BLaER1 treated with 17β-estradiol and CSF1 and Interleukin-3, amounts not matched to agents 10 nM and 100 nM (cell line): Measurements from ENCODE around the gene TMPRSS11A.

ENCODE experiments used
- H3K27ac ChIP-seq, 11 experiments: shearing (Covaris generic); formaldehyde crosslinking; 2 replicates each; pipeline ENCODE4 v1.8.1; 2022
- H3K27me3 ChIP-seq, 11 experiments: shearing (Covaris generic); formaldehyde crosslinking; 2 replicates each; pipeline ENCODE4 v1.8.1; 2022
- H3K36me3 ChIP-seq, 11 experiments: shearing (Covaris generic); formaldehyde crosslinking; 2 replicates each; pipeline ENCODE4 v1.8.1; 2022
- H3K4me1 ChIP-seq, 10 experiments: shearing (Covaris generic); formaldehyde crosslinking; 2 replicates each; pipeline ENCODE4 v1.8.1; 2022
- H3K4me2 ChIP-seq, 11 experiments: shearing (Covaris generic); formaldehyde crosslinking; 2 replicates each; pipeline ENCODE4 v1.8.1; 2022
- H3K4me3 ChIP-seq, 10 experiments: shearing (Covaris generic); formaldehyde crosslinking; 2 replicates each; pipeline ENCODE4 v1.8.1; 2022
- H3K9ac ChIP-seq, 11 experiments: shearing (Covaris generic); formaldehyde crosslinking; 2 replicates each; pipeline ENCODE4 v1.8.1; 2022
- H3K9me3 ChIP-seq, 11 experiments: shearing (Covaris generic); formaldehyde crosslinking; replicated peaks in 1 of 11; 2 replicates each; pipeline ENCODE4 v1.8.1; 2022
- H4K20me1 ChIP-seq, 11 experiments: shearing (Covaris generic); formaldehyde crosslinking; 2 replicates each; pipeline ENCODE4 v1.8.1; 2022
- Cebpa-rat ChIP-seq, 11 experiments: shearing (Covaris generic); IDR thresholded peaks; 2 replicates each; pipeline ENCODE4 v1.8.1; 2022

The TMPRSS11A gene

GRCh38 chr4:67874986-67875385, 88.3 kb downstream of the TMPRSS11A start:
- no peak overlapping the region for H3K4me3 ChIP-seq
- no peak for TF ChIP-seq Cebpa-rat (IDR thresholded peaks at IDR 0.05)
- no peaks in the 10 kb centered on the region for H4K20me1 ChIP-seq
- H3K27ac ChIP-seq, result no peak overlapping the region
- H3K9me3 ChIP-seq, result 0 out of 22 replicates have a peak, but pooled peaks cover 0 to 5% (median 0%) of the 10 kb centered on the region in 11 experiments
- no peaks in the 10 kb centered on the region for H3K4me1 ChIP-seq
- H3K9ac ChIP-seq, result no peak overlapping the region
- H3K36me3 ChIP-seq, result no peaks in the 10 kb centered on the region
- no peaks in the 10 kb centered on the region for H3K27me3 ChIP-seq
- H3K4me2 ChIP-seq, result no peak overlapping the region

- H3K4me3 ChIP-seq, result no peak overlapping the region
- H3K27ac ChIP-seq, result no peak overlapping the region
- H3K36me3 ChIP-seq, result no peaks in the 10 kb centered on the region
- H3K9me3 ChIP-seq, result no peaks in the 10 kb centered on the region
- no peaks in the 10 kb centered on the region for H3K4me1 ChIP-seq
- no peaks in the 10 kb centered on the region for H3K27me3 ChIP-seq
- H3K4me2 ChIP-seq, result no peak overlapping the region
- no peaks in the 10 kb centered on the region for H4K20me1 ChIP-seq
- no peak for TF ChIP-seq Cebpa-rat (IDR thresholded peaks at IDR 0.05)
- no peak overlapping the region for H3K9ac ChIP-seq
These were observed 90.2 kb downstream of the TMPRSS11A start for GRCh38 chr4:67873116-67873515.

GRCh38 chr4:67871867-67872266, 91.4 kb downstream of the TMPRSS11A start:
- H3K27me3 ChIP-seq, result no peaks in the 10 kb centered on the region
- H3K4me1 ChIP-seq, result no peaks in the 10 kb centered on the region
- H4K20me1 ChIP-seq, result no peaks in the 10 kb centered on the region
- no peak overlapping the region for H3K4me3 ChIP-seq
- no peak for TF ChIP-seq Cebpa-rat (IDR thresholded peaks at IDR 0.05)
- no peak overlapping the region for H3K27ac ChIP-seq
- no peak overlapping the region for H3K9ac ChIP-seq
- no peaks in the 10 kb centered on the region for H3K36me3 ChIP-seq
- 0 out of 22 replicates have a peak, but pooled peaks cover 0 to 2% (median 0%) of the 10 kb centered on the region in 11 experiments for H3K9me3 ChIP-seq
- no peak overlapping the region for H3K4me2 ChIP-seq

GRCh38 chr4:67869580-67870190, 93.6 kb downstream of the TMPRSS11A start:
- H3K9ac ChIP-seq, result no peak overlapping the region
- no peaks in the 10 kb centered on the region for H3K27me3 ChIP-seq
- TF ChIP-seq Cebpa-rat (IDR thresholded peaks at IDR 0.05), result no peak
- no peak overlapping the region for H3K4me3 ChIP-seq
- 0 out of 22 replicates have a peak, but pooled peaks cover 0 to 3% (median 0%) of the 10 kb centered on the region in 11 experiments for H3K9me3 ChIP-seq
- no peaks in the 10 kb centered on the region for H4K20me1 ChIP-seq
- no peaks in the 10 kb centered on the region for H3K4me1 ChIP-seq
- no peaks in the 10 kb centered on the region for H3K36me3 ChIP-seq
- H3K27ac ChIP-seq, result no peak overlapping the region
- no peak overlapping the region for H3K4me2 ChIP-seq

- TF ChIP-seq Cebpa-rat (IDR thresholded peaks at IDR 0.05), result no peak
- Histone ChIP-seq H3K9me3 (no peaks in the 10 kb centered on the region), H4K20me1 (no peaks in the 10 kb centered on the region), H3K36me3 (no peaks in the 10 kb centered on the region), H3K4me1 (peaks cover 0 to 9% (median 6%) of the 10 kb centered on the region in 10 experiments; a peak in 11 of 20 replicates), H3K27me3 (no peaks in the 10 kb centered on the region), H3K27ac (no peak overlapping the region), H3K4me3 (no peak overlapping the region), H3K4me2 (peak overlapping the region in 6 of 11 experiments; percentile 1 to 28 (median 20); a peak in 9 of 22 replicates), H3K9ac (no peak overlapping the region)
These were observed 101.8 kb downstream of the TMPRSS11A start for GRCh38 chr4:67861513-67861912.
